K562 (cell line): ENCODE results near the gene OR56A3. TPM values are rescaled to one million over a fixed set of nuclear protein-coding genes. Genes with fewer than 3 reads are reported as not detected.

Experiments used
- ATAC-seq: fragments of 200-7000 bp; cut with Tn5 transposase; 3 replicates; pipeline ENCODE4 v1.9.1; 2020; ENCODE audit warnings: moderate library complexity
- BruUV-seq: library from RNA; stranded (reverse); fragments of 400-500 nt; replicated peaks from 2 replicates; lab custom pipeline; 2021; lab: Mats Ljungman, UMichigan
- CTCF ChIA-PET: fragments of 300-600 bp; formaldehyde crosslinking; extraction: SDS; loops from one replicate; lab custom pipeline; 2021; ENCODE audit warnings: low intra/inter-chr PET ratio; lab: Yijun Ruan, JAX
- POLR2A ChIA-PET: fragments of 300-600, 350-650 bp; sonication (Branson Sonifier 250); formaldehyde crosslinking; extraction: SDS; loops from one replicate; lab custom pipeline; 2021; ENCODE audit warnings: antibody characterized with exemption, inconsistent platforms; lab: Yijun Ruan, JAX
- DNase-seq, 4 experiments: peaks; one replicate each; pipeline versions ENCODE4 v3.0.0 to v3.0.0-alpha.2; 2011 to 2018; ENCODE audit warnings: low spot score in 3 of 4, mixed read lengths in 3 of 4; ENCODE audit errors: extremely low read depth in 1 of 4
- FAIRE-seq: peaks from 2 replicates; lab custom pipeline; 2011; peaks lifted over from hg19 to GRCh38; lab: Jason Lieb, UNC
- H2AFZ ChIP-seq: 2 replicates; pipeline ENCODE4 v1.6.0; 2011; ENCODE audit warnings: low read depth, low read length, control low read depth, inconsistent platforms
- H3K27ac ChIP-seq: fragments of 200-600 bp; 3 replicates; pipeline ENCODE4 v1.8.0; 2011; ENCODE audit warnings: low read depth, mild to moderate bottlenecking, control low read depth, inconsistent platforms, low read length, moderate library complexity, mixed read lengths; ENCODE audit errors: extremely low read depth
- H3K27me3 ChIP-seq, 2 experiments: fragments of 300-600 bp in 1 of 2; 2 replicates in 1 of 2; 3 replicates in 1 of 2; pipeline versions ENCODE4 v1.6.0 to v1.8.0; 2011; ENCODE audit warnings: inconsistent platforms in 2 of 2, low read length in 2 of 2, mild to moderate bottlenecking in 1 of 2, mixed read lengths in 1 of 2, moderate library complexity in 1 of 2; ENCODE audit not compliant: control insufficient read depth in 2 of 2, insufficient read depth in 2 of 2
- H3K36me3 ChIP-seq: fragments of 300-600 bp; 3 replicates; pipeline ENCODE4 v1.8.0; 2011; ENCODE audit warnings: mild to moderate bottlenecking, low read length, inconsistent platforms; ENCODE audit not compliant: control insufficient read depth, insufficient read depth
- H3K4me1 ChIP-seq, 2 experiments: fragments of 200-600 bp in 1 of 2; replicated peaks in 1 of 2; 2 replicates in 1 of 2; 3 replicates in 1 of 2; pipeline versions ENCODE4 v1.5.1 to v1.8.0; 2011; ENCODE audit warnings: inconsistent platforms in 2 of 2, low read length in 2 of 2, mild to moderate bottlenecking in 1 of 2, mixed read lengths in 1 of 2, moderate library complexity in 1 of 2; ENCODE audit not compliant: control insufficient read depth in 2 of 2, insufficient read depth in 2 of 2
- H3K4me2 ChIP-seq: 2 replicates; pipeline ENCODE4 v1.6.1; 2011; ENCODE audit warnings: low read length, control low read depth, inconsistent platforms, mixed read lengths; ENCODE audit not compliant: insufficient read depth
- H3K4me3 ChIP-seq: fragments of 200-600 bp; sonication (generic), shearing (Covaris generic); 2 replicates; pipeline ENCODE4 v1.5.1; 2016; ENCODE audit warnings: control low read depth, inconsistent platforms
- H3K79me2 ChIP-seq: fragments of 200-600 bp; 3 replicates; pipeline ENCODE4 v1.8.0; 2011; ENCODE audit warnings: low read length, inconsistent platforms; ENCODE audit not compliant: control insufficient read depth, insufficient read depth
- H3K9ac ChIP-seq, 2 experiments: 2 replicates each; pipeline versions ENCODE4 v1.6.0 to v1.6.1; 2011; ENCODE audit warnings: low read depth in 2 of 2, low read length in 2 of 2, control low read depth in 1 of 2, inconsistent platforms in 1 of 2, mild to moderate bottlenecking in 1 of 2, mixed read lengths in 1 of 2; ENCODE audit not compliant: insufficient read depth in 1 of 2
- H3K9me1 ChIP-seq: one replicate; pipeline ENCODE4 v1.6.0; 2011; ENCODE audit warnings: inconsistent platforms, mild to moderate bottlenecking, low read length, moderate library complexity; ENCODE audit not compliant: control insufficient read depth, insufficient read depth
- H3K9me3 ChIP-seq: replicated peaks from 2 replicates; pipeline ENCODE4 v1.5.1; 2011; ENCODE audit warnings: low read depth, low read length, inconsistent platforms; ENCODE audit not compliant: control insufficient read depth, insufficient read depth
- H4K20me1 ChIP-seq: replicated peaks from 2 replicates; pipeline ENCODE4 v1.6.1; 2011; ENCODE audit warnings: low read length, inconsistent platforms, mixed read lengths; ENCODE audit not compliant: control insufficient read depth, insufficient read depth
- BRD9 ChIP-seq: fragments of 450-650 bp; IDR thresholded peaks from 2 replicates; pipeline ENCODE4 v1.6.1; 2018; ENCODE audit warnings: low read depth; ENCODE audit not compliant: partially characterized antibody
- DNMT1 ChIP-seq: fragments of 450-650 bp; IDR thresholded peaks from 2 replicates; pipeline ENCODE4 v1.6.1; 2016; ENCODE audit warnings: antibody characterized with exemption, mild to moderate bottlenecking
- FOXA3 ChIP-seq, 2 experiments: fragments of 450-650 bp in 1 of 2; sonication (generic) in 1 of 2; formaldehyde crosslinking; IDR thresholded peaks in 1 of 2; conservative IDR thresholded peaks in 1 of 2; 2 replicates each; pipeline versions ENCODE4 v1.4.0 to v1.8.0; 2020 to 2022; ENCODE audit warnings: mild to moderate bottlenecking in 2 of 2, missing genetic modification reagents in 1 of 2
- NEUROD1 ChIP-seq: fragments of 150-350 bp; IDR thresholded peaks from 2 replicates; pipeline ENCODE4 v1.6.1; 2014; ENCODE audit warnings: borderline replicate concordance, low read length, low read depth; ENCODE audit not compliant: partially characterized antibody
- PHTF2 ChIP-seq: fragments of 250-450 bp; sonication (Bioruptor Pico); IDR thresholded peaks from 2 replicates; pipeline ENCODE4 v1.5.0; 2021; ENCODE audit warnings: mild to moderate bottlenecking
- RBM34 ChIP-seq: fragments of 200-400 bp; formaldehyde crosslinking; IDR thresholded peaks from 2 replicates; pipeline ENCODE4 v1.6.1; 2018; ENCODE audit warnings: low read length, borderline replicate concordance; ENCODE audit not compliant: insufficient read depth
- RFX1 ChIP-seq: fragments of 450-650 bp; IDR thresholded peaks from 2 replicates; pipeline ENCODE4 v1.6.1; 2016; ENCODE audit warnings: mild to moderate bottlenecking, moderate library complexity
- SIRT6 ChIP-seq: IDR thresholded peaks from one replicate; pipeline ENCODE4 v1.6.1; 2012; ENCODE audit warnings: low read depth, mild to moderate bottlenecking, control low read depth, inconsistent platforms, low read length, moderate library complexity
- SRSF3 ChIP-seq: fragments of 200-400 bp; formaldehyde crosslinking; IDR thresholded peaks from 2 replicates; pipeline ENCODE4 v1.6.1; 2016; ENCODE audit warnings: mild to moderate bottlenecking, low read length, moderate library complexity; ENCODE audit not compliant: insufficient read depth
- SUPT5H ChIP-seq: fragments of 450-650 bp; IDR thresholded peaks from 2 replicates; pipeline ENCODE4 v1.6.1; 2016
- TAF1 ChIP-seq: IDR thresholded peaks from 2 replicates; pipeline ENCODE4 v1.6.1; 2011; ENCODE audit warnings: mild to moderate bottlenecking, low read length, moderate library complexity; ENCODE audit not compliant: insufficient read depth, control insufficient read depth, severe bottlenecking; ENCODE audit errors: extremely low read depth
- TFAP4 ChIP-seq: sonication (generic); formaldehyde crosslinking; IDR thresholded peaks from 2 replicates; pipeline ENCODE4 v1.8.0; 2022; ENCODE audit warnings: missing genetic modification reagents, mild to moderate bottlenecking, moderate library complexity, borderline replicate concordance
- ZBED1 ChIP-seq: IDR thresholded peaks from 2 replicates; pipeline ENCODE4 v1.6.1; 2014
- ZFP30 ChIP-seq: fragments of 250-450 bp; sonication (Bioruptor Pico); IDR thresholded peaks from 2 replicates; pipeline ENCODE4 v1.8.0; 2022; ENCODE audit warnings: moderate library complexity, mild to moderate bottlenecking, inconsistent platforms, borderline replicate concordance
- ZKSCAN8 ChIP-seq: fragments of 200-800 bp; sonication (Bioruptor generic); IDR thresholded peaks from 2 replicates; pipeline ENCODE4 v1.6.1; 2016; ENCODE audit warnings: missing genetic modification characterization, missing compliant biosample characterization
- ZNF197 ChIP-seq: fragments of 200-800 bp; sonication (Bioruptor generic); IDR thresholded peaks from 2 replicates; pipeline ENCODE4 v1.6.1; 2016; ENCODE audit warnings: low read depth, missing genetic modification characterization, missing compliant biosample characterization
- ZNF354B ChIP-seq: fragments of 250-450 bp; sonication (Bioruptor Pico); IDR thresholded peaks from 2 replicates; pipeline ENCODE4 v1.4.0; 2020
- ZNF431 ChIP-seq: sonication (generic); formaldehyde crosslinking; IDR thresholded peaks from 2 replicates; pipeline ENCODE4 v1.8.0; 2022; ENCODE audit warnings: mild to moderate bottlenecking, missing genetic modification reagents
- ZNF589 ChIP-seq: fragments of 200-800 bp; sonication (Bioruptor generic); IDR thresholded peaks from 2 replicates; pipeline ENCODE4 v1.6.1; 2016; ENCODE audit warnings: low read depth, missing genetic modification characterization, missing compliant biosample characterization
- WGBS: fragments of 100-300 bp; shearing (Covaris generic); methylation state at CpG from one replicate; pipeline ENCODE4 v1.1.6; 2016; ENCODE audit warnings: low coverage, mixed read lengths; ENCODE audit not compliant: insufficient coverage; ENCODE audit errors: missing lambda C conversion rate; 5-methylcytosine and 5-hydroxymethylcytosine counted together
- in situ Hi-C: fragments of 300-500 bp; cut with MboI; formaldehyde crosslinking; loops from 4 replicates; pipeline ENCODE4 v1.15.0; 2018; ENCODE audit warnings: inconsistent platforms, mixed read lengths
- intact Hi-C: fragments of 100-400 bp; cut with micrococcal nuclease; formaldehyde crosslinking; loops from 2 replicates; pipeline ENCODE4 v1.14.2; 2022
- polyA plus RNA-seq, 8 experiments: library from polyadenylated mRNA; depleted of rRNA in 4 of 8; stranded (reverse) in 5 of 8; unstranded in 3 of 8; fragments of >200 nt; fragmentation: Nextera tagmentation in 2 of 8; fragmentation: Illumina TruSeq in 1 of 8; extraction: Ambion mirVana in 2 of 8; extraction: Trizol in 1 of 8; gene quantifications; 2 replicates each; pipeline versions ENCODE4 v1.2.1 to v1.2.3, GENCODE V29; 2011 to 2014; ENCODE audit warnings: inconsistent platforms in 1 of 8, missing spikeins in 1 of 8
- total RNA-seq, 7 experiments: library from RNA; depleted of rRNA in 6 of 7; stranded (reverse); fragments of >200 nt in 6 of 7; fragmentation: Illumina TruSeq in 2 of 7; extraction: Trizol in 2 of 7; gene quantifications; 2 replicates each; pipeline versions ENCODE4 v1.2.1 to v1.2.3, GENCODE V29; 2011 to 2021; ENCODE audit warnings: low replicate concordance in 1 of 7
- TF ChIP-seq, protein P1 (sequence below): sonication (generic); formaldehyde crosslinking; IDR thresholded peaks from 2 replicates; pipeline ENCODE4 v1.8.0; 2022; ENCODE audit warnings: mild to moderate bottlenecking, missing genetic modification reagents

The OR56A3 gene
- total and polyA plus RNA-seq, 9 of the 15 experiments (the other 6 are each of a cell fraction or from before 2014, with no cell fraction given), result not detected

DNA sequence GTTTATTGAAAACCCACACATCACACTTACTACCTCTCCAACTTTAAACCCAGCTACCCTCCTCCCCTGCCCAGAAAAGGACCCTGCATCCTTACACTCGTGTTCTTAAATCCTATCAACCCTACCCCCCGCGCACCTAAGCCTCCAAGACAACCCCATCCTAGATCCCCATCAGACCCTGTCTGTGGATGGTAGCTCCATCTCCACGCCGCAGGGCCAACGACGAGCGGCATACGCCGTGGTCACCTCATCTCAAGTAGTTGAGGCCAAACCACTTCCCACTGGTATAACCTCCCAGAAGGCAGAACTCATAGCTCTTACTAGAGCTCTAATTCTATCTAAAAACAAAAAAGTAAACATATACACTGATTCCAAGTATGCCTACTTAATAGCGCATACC is 9.4 kb upstream of the OR56A3 start:
- POLR2A ChIA-PET, result interaction anchor here (1.0 kb wide), 1 partner anchor 248 kb away, joined by 3 read pairs; the partner anchor contains the start of gene TRIM5

More for the DNA sequence above, 9.4 kb upstream of the OR56A3 start:
- no peaks in the 10 kb centered on the region; the same call in 2 of the 3 replicates for H3K79me2 ChIP-seq
- H3K9me1 ChIP-seq, result no peaks in the 10 kb centered on the region
- WGBS, result 19% methylated on average over 11 of the region's 11 CpGs
- no peak overlapping the region for H3K27ac ChIP-seq
- H2AFZ ChIP-seq, result no peak overlapping the region
- CTCF ChIA-PET, result no interaction called here
- H3K9ac ChIP-seq, result no peak overlapping the region
- peaks cover 26 to 61% of the 10 kb centered on the region in 2 experiments; a peak in 4 of 5 replicates for H3K27me3 ChIP-seq
- FAIRE-seq, result no peak
- no peaks in the 10 kb centered on the region for H3K36me3 ChIP-seq
- no peak for DNase-seq
- H3K4me2 ChIP-seq, result no peak overlapping the region
- in situ Hi-C loops, result no loop called here
- H4K20me1 ChIP-seq, result no peaks in the 10 kb centered on the region
- TF ChIP-seq SRSF3 (no peak), ZFP30 (CRISPR knock-in tag) (no peak), ZBED1 (no peak), ZNF431 (CRISPR knock-in tag) (no peak), PHTF2 (CRISPR knock-in tag) (no peak), ZNF197 (CRISPR knock-in tag) (no peak), ZKSCAN8 (CRISPR knock-in tag) (no peak), ZNF589 (CRISPR knock-in tag) (no peak), BRD9 (no peak), SUPT5H (no peak), RBM34 (no peak), TFAP4 (CRISPR knock-in tag) (no peak), NEUROD1 (no peak), ZNF354B (no peak), DNMT1 (no peak), FOXA3 (CRISPR knock-in tag; conservative IDR thresholded peaks at IDR 0.05 in 1 of 2, IDR thresholded peaks at IDR 0.05 in 1 of 2) (no peak), RFX1 (no peak), SIRT6 (no peak), TAF1 (no peak)
- TF ChIP-seq, protein P1, sequence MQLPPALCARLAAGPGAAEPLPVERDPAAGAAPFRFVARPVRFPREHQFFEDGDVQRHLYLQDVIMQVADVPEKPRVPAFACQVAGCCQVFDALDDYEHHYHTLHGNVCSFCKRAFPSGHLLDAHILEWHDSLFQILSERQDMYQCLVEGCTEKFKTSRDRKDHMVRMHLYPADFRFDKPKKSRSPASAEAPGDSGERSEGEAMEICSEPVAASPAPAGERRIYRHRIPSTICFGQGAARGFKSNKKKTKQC (CRISPR knock-in tag), result no peak
- H3K4me3 ChIP-seq, result no peak overlapping the region
- ATAC-seq, result no peak
- intact Hi-C loops, result no loop called here
- no peaks in the 10 kb centered on the region; the same call in 1 of the 2 replicates for H3K9me3 ChIP-seq
- no TSS peak for BruUV-seq
- H3K4me1 ChIP-seq, result peaks cover 0 to 4% of the 10 kb centered on the region in 2 experiments; a peak in 2 of 5 replicates
